Activated T-cell treated with anti-CD3 and anti-CD28 coated beads, Interleukin-2, amount 50 U/mL, for 1 hour (primary cell): ENCODE results near the gene EPHX1.

Experiments
- DNase-seq: peaks from one replicate; pipeline ENCODE4 v3.0.0-alpha.2; 2020

EPHX1 gene

DNA sequence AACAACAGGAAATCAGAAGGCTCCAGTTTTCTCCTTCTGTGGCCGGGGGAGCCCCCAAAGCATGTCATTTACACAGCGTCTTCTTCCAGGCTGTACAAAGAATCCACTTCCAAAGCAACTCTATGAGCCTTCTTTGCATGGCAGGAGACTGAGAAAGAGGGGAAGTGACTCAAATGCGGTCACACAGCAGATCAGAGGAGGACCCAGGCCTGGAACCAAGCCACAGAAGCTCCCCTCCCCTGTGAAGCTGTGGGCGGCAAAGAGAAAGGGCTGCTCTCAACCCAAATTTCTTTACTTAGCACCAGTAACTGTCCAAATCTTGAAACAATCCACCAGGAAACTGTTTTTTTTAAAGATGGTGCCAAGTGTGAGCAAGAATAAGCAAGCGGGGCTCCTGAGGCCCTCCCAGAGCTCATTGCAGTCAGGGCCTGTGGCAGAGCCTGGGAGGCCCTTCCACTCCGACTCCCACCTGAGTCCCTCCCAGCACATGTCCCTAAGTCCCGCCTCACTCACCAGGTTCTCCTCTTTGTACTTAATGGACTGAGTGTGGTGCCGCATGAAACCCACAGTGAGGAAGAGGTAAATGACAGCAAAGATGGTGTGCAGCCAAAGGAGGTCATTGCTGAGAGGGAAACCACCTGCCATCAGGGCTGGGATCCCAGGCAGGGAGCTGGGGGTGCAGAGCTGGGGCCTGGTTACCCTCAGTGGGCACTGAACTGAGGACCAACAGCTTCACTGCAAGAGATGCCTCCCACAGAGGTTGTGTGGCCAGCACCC is 56.3 kb downstream of the EPHX1 start:
- DNase-seq, result peak; percentile 69

DNA sequence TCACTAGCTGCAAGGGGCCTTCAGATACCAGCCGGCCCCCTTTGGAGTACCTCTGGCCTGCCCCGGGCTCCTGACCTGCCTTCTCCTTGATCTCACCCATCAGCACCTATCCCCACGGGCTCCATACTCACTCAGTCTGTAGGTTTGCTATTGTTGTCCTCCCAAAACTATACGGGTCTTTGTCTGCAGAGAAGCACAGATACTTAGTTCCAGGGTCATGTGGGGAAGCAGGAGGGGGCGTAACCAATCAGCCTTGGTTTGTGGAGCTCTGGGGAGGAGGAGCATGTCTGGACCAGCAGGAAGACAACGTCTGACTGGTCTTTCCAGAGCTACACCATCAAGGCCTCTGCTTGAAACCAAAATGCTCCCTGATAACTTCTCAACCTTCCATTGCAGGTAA is 57.1 kb downstream of the EPHX1 start:
- no peak for DNase-seq

DNA sequence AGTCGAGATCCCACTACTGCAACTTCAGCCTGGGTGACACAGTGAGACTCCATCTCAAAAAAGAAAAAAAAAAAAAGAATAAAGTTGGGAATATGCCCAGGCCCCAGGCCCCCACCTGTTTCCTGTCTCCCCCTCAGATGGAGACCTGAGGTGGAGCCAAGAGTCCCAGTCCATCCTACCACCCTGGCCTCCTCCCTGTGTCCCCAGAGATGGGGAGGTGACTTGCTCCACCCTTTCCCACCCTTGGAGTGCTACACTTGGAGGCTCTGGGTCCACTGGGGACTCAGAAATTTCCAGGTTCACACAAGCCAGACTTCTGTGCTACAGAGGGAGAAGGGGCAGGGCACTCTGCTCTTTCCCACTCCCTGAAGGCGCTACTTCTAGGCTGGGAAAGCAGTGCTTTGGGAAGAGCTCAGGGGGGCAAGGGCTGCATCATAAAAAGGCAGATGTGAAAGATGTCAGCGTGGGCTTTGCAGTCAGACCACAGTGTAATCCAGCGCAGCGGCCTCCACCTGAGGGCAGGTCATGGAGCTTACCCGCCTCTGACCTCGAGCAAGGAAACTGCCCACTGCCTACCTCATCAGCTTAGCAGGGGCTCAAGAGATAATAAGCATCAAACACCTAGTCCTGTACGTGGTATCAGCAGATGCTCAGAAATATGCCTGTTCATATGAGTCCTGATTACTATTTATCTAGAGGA is 58.9 kb downstream of the EPHX1 start:
- no peak for DNase-seq

DNA sequence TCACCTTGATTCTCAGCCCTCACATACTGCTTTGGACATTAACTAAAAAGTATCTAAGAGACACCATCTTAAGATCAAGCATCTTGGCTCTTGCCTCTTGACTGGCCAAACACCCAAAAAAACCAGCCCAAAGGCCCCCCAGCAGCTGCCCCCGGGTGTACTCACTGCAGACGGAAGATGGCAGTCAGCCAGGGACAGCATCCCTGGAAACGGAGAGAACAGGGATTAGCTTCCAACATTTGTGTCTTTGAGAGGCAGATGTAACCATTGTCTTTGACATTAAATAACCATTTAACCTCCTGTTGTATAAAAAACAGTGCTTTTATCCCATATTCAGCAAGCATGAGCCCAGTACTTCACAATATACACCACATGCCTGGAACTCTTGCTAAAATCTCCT is 61.0 kb downstream of the EPHX1 start:
- no peak for DNase-seq

DNA sequence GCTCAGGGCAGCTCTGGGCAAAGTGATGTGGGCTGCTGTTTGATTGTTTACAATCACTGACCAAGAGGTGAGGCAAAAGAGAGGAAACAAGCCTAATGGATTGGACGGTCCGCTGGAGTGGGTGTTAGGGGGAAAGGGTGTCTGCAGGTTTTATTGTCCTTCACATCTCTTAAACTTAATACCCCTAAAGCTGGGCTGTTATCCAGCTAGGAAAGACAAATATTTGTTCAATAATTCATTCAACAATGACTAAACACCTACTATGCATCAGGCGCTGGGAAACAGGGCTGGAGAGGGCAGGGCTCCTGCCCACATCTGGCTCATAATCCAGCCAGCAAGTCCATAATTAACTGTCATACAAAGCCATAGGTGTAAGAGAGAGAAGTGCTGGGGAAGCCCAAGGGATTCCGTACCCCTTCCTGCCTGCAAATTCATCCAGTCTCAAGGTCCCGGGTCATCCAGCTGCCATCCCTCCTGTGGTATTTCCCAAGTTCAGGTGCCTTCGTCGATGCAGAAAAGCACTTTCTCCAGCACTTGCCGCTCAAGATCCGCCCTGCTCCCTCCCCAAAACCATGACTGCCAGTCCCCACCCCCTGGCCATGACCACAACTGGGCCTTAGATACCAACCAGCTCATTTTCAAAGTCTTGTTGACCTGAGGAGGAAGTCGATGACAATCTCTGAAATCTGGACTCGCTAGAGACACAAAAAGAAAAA is 61.6 kb downstream of the EPHX1 start:
- DNase-seq, result no peak

DNA sequence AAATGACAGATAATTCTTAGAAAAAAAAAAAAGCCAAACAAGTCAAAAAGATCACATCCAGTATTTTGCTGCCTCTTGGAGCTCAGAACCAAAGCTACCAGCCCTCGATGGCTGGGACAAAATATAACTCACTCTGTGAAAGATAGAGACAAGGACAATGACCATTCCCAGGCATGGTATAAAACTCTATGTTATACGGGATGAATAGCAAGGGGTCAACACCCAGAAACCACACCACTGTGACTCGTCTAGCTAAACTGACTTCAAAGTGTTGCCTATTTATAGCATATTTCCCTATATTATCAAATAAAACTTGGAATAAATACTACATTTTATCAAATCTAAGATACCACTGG is 62.1 kb downstream of the EPHX1 start:
- no peak for DNase-seq

DNA sequence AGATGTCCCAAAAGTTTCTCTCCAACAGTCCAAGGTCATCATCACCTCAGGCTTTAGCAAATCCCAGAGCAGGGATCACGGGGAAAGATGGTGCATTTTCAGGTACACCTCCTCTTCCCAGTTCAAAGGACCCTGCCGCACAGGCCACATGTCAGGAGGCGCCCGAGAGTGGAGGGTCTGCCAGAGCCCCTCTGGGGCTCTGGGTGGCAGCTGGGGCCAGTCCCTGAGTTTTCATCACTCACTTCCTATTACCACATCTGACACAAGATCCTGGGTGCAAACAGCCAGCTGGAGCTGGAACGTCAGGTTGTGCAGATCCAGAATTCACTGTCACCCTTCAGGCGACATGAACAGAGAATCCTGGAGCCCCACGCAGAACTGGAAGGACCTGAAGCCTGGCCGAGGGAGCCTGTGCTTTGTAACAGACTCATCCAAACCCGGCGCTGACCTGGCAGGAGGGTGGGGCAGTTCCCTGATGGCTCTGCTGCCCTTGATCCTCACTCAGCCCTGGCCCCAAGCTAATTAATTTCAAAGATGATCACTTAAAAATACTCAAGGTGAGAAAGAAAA is 63.4 kb downstream of the EPHX1 start:
- DNase-seq, result no peak

DNA sequence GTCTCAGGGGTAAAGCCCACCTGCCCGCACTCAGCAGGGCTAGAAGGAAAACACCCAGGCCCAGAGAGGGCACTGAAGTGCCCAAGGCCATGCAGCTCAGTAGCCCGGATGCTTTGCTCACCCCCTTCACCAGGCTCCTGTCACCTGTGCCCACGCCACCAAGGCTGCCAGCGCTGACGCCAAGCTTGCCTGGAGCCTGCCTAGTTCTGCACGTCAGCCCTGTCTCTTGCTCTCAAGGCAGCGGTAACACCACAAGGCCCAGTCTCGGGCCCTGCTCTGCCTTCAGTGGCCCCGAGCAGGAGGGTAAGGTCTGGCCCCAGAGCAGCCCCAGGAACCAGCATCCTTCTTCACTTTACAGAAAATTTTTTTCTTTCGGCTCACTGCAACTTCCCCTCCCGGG is 64.5 kb downstream of the EPHX1 start:
- DNase-seq, result no peak

DNA sequence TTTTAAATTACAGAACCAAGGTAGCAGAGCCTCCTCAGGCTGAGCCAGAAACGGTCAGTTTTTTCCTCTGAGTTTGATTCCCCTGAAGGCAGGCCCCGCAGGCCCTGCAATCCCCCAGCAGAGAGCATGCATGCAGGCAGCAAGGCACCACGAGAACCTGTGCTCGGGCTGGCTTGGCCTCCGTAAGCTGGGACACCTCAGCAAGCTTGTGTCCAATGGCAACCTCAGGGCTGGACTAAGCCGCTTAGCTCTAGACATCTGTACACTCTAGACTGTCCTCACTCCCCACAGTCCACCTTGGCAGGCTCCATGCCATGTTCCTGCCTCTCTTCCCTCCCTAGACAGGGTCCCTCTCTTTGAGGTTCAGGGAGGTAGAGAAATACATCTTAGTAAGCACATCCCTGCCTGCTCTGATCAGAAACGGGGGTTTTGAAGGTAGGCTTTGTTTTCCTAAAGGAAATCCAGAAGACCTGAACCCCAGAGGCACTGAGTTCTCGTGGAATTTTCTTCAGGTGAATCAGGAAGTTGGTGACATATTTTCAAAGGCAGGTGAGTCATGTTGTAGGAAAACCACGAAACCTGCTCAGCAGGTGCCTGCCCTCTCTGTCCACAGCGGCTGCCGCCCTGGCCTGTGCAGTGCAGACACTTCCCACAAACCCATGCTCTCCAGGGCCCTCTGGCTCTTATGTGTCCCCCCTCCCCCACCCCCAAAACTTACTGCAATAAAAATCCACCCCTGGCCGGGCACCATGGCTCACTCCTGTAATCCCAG is 65.3 kb downstream of the EPHX1 start:
- DNase-seq, result no peak

DNA sequence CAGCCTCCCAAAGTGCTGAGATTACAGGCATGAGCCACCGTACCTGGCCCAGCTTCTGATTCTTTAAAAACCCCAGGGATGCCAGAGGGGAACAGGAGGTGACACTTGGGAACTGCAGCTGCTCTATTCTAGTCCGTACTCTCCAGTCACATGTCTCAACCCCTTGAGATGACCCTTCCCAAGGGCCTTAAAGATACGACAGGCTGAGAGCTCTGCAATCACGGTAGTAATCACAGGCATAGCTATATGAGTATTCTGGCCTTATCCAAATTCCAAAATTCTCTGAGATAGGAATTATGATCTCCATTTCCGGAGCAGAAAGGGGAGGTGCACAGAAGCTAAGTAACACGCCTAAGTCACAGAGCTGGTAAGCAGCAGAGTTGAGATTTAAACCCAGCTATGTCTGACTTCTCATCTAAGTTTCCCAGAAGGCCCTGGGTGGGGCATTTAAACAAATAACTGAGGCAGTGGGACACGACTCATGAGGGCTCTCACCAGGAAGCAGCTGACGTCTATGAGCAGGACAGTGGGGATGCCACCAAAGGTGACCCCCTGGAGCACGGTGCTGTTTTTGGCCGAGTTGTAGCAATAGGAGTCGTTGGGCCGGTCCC is 67.1 kb downstream of the EPHX1 start:
- DNase-seq, result no peak

DNA sequence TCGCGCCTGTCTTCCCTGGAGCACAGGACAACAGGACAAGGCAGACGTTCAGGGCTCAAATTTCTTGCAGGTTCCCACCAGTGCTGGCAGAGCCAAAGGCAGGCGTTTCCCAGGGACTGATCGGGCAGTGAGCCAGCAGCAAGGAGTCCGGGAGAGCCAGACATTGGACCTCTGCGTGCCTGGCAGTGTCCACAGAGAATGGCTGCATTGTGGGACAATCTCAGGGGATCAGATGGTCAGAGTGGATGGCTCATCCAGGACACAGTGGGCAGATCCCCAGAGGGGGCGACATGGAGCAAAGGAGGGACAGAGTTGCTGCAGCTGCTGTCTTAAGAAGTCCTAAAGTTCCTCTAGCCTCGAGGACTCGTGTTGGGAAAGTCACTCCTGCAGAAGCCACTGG is 67.7 kb downstream of the EPHX1 start:
- peak; percentile 39 for DNase-seq

DNA sequence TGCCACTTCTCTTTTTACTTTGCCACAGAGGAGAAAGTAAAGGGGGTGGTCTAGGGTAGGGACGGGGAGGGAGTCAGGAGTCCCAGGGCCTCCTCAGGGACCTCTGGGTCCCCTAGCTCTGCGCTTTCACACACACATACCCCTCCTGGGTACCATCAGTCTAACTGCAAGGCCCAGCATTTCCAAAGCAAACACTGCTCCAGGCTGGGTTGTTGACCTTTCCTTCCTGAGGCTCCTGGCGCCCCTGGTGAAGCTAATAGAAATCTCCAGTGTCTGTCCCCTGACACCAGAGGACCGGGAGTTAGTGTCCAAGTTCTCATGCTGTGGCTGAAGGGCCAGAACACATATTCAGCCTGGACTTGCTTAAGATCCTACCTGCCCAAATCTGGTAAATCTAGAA is 68.4 kb downstream of the EPHX1 start:
- no peak for DNase-seq

DNA sequence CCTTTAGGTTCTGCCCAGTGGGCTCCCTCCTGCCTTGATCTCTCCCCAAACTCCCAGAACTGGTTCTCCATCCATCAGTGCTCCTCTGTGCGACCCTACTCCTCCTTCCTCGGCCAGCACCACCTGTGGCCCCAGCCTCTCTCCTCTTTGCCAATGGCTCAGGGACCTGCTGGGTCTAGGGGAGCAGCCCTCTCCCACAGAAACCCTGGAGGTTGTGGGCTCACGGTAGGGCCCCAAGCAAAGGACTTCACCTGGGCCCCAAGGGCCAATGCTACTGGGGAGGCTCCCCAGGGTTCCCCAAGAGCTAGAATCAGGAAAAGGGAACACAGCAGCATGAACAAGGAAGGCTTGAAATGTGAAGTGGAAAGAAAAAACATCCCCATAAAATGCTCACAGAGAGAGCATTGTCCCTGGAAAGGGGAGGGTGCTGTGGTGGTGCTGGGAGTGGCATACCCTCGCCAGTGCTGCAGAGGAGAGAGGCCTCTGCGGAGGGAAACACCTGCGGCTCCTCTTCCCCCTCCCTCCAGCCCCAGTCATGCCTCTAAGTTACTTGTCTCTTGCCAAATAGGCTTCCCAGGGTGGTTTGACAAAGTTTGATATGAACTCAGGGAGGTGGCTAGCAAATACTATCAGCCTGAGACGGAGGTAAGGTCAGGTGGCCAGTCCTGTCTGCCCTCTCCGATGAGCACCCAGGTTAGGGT is 69.7 kb downstream of the EPHX1 start:
- peak; percentile 57 for DNase-seq

DNA sequence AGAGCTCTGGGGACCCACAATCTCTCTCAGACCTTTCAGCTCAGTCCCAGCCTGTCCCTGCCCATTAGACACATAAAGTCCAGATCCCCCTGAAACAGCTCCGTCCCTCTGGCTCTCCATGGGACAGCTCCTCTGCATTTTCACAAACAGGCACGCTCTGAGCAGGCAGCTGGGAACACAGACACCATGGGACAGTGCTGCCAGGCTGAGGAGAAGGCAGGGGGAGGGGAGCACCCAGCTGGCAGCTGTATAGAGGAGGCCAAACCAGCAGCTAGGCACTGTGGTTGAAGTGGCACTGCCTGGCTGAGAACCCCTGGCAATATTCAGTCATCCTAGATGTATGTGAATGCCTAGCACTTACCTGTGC is 70.3 kb downstream of the EPHX1 start:
- no peak for DNase-seq

DNA sequence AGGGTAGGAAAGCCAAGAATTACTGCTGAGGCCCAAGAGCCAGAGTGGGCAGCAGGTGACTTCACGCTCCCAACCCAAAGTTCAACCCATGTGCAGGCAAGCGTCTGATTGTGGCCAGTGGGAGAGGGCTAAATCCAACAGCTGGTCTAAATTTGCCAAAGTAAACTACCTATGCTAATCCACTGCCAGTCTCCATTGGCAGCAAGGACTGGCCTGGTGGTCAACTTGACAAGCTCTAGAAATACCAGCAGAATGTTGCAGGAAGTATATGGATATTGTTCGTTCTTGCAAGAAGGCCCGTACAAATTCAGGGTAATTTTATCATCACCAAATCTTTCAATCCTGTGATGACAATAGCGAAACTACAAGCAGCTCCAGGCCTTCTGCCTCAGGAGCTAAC is 70.7 kb downstream of the EPHX1 start:
- DNase-seq, result no peak

DNA sequence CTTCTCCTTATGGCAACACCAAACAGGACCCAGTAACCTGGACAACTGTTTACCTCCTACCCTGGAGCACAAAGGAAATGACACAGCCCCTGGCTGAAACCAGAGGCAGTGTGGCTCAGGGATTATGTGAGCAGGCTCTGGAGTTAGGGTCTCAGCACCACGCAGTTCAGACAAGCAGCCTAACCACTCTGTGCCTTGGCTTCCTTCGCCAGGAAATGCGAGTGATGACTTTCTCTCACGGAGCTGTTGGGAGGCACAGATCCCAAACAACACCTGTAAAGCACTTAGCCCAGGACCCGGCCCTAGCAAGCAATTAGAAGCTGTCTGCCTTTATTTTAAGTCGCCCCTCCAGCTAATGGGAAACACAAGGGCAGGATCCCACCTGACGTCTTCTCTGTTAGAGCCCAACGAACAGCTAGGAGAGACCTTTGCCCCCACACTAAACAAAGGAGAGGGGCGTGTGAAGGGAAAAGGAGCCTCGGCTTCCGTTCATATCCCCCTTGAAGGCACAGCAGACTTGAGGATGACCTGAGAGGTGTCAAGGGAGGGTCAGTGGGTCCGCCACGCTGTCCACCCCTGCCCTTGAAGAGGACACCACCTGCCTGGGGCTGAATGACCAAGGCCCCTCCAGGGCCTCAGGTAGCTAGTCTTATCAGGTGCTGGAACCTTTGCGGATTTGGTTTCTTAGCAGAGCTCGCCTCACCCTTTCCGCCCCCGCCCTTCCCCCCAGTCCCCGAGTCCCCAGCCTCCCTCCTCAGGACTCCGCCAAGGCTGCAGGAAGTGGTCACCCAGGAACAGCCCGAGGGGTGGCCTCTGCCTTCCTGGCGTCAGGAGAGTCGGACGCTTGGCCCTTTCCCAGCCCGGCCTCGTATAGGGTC is 71.4 kb downstream of the EPHX1 start:
- DNase-seq, result peak; percentile 63

DNA sequence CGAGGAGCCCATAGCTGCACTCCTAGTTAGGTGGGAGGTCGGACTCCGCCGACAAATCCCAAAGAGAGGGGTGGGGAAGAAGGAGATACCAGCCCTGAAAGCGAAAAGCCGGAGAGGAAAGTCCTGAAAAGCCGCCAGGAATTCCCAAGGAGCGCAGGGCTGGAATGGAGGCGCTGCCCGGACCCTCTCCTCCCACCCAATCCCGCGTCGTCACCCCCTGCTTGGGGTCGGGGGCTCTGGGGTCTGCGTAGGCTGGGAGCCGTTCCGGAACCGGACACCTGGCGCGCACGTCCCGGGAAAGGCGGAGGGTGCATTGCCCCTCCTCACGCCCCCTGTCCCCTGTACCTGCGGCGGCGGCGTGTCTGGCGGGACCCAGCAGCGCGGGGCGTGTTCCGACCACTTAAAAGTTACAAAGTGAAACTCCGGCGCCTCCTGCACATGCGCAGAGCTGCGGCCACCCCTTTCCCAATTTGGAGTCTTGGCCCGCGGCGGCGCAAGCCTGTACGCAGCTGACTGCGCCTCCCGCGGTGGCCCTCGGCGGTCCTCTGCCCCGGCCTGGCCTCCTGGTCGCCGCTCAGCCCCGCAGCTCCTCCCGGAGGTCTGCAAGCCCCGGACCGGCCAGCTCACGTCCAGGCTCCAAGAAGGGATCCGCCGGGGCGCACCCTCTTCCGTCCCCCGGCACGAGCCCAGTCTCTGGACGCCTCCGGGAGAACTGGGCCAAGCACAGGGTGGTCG is 72.2 kb downstream of the EPHX1 start, which contains the start of gene TMEM63A:
TMEM63A (minus strand) TSS at position 422 of the 735 bp plus-strand sequence. CDS start 4,800 bp downstream, outside the sequence.
- DNase-seq, result peak; percentile 92

DNA sequence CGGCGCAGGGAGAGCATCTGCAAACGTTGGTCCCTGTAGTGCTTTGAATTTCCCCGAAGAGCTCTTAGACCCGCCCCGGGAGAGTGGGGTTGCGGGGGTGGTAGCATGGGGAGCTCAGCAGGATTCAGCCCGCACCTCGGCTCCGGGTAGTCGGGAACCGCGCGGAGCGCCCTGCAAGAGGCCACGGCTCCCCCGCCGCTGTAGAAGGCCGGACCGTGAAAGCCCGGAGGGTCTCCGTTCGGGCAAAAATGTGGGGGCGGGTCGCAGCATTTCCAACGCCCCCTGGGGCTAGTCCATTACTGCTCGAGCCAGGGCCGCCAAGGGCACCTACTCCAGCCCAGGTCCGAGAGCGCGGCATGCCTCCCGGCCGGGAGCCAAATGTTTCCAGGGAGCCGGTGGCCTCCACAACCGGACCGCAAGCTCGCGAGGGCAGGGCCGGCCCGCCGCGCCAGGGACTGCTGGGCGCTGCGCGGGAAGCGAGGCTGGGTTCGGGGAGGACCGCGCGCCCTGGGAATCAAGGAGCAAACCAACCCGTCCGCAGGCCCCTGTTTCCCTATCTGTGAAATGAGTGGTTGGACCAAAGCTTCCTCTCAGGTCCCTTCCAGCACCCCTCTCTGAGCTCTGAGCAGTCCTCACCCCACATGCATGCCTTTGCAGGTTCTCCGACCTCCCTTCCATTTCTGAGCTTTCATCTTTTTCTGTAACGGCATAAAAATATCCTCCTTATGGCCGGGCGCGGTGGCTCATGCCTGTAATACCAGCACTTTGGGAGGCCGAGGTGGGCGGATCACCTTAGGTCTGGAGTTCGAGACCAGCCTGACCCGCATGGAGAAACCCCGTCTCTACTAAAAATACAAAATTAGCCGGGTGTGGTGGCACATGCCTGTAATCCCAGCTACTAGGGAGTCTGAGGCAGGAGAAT is 73.0 kb downstream of the EPHX1 start:
- no peak for DNase-seq
